ENCODE data around the gene KSR1. TPM values are rescaled to one million over a fixed set of nuclear protein-coding genes. Genes with fewer than 3 reads are reported as not detected.

The KSR1 gene
- total RNA-seq, 1 experiment from 2014 or later: 4.5 TPM

- Mint-ChIP-seq H3K27ac (ENCODE audit: unreplicated experiment) (no peak overlapping the region), H3K36me3 (ENCODE audit: insufficient read depth, unreplicated experiment) (no peaks in the 10 kb centered on the region), H3K27me3 (ENCODE audit: unreplicated experiment) (no peaks in the 10 kb centered on the region), H3K9me3 (ENCODE audit: low read depth, unreplicated experiment) (no peaks in the 10 kb centered on the region), H3K4me3 (ENCODE audit: low read depth, unreplicated experiment) (no peak overlapping the region), H3K4me1 (ENCODE audit: low read depth, unreplicated experiment) (no peaks in the 10 kb centered on the region)
- intact Hi-C loops (cut with micrococcal nuclease; ENCODE audit: unreplicated experiment): no loop called here
- CTCF ChIA-PET: no interaction called here
- no peak for DNase-seq
- no TSS peak for BruUV-seq (replicated peaks)
- TF ChIP-seq, protein P1, sequence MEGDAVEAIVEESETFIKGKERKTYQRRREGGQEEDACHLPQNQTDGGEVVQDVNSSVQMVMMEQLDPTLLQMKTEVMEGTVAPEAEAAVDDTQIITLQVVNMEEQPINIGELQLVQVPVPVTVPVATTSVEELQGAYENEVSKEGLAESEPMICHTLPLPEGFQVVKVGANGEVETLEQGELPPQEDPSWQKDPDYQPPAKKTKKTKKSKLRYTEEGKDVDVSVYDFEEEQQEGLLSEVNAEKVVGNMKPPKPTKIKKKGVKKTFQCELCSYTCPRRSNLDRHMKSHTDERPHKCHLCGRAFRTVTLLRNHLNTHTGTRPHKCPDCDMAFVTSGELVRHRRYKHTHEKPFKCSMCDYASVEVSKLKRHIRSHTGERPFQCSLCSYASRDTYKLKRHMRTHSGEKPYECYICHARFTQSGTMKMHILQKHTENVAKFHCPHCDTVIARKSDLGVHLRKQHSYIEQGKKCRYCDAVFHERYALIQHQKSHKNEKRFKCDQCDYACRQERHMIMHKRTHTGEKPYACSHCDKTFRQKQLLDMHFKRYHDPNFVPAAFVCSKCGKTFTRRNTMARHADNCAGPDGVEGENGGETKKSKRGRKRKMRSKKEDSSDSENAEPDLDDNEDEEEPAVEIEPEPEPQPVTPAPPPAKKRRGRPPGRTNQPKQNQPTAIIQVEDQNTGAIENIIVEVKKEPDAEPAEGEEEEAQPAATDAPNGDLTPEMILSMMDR (IDR thresholded peaks at IDR 0.05; ENCODE audit: unreplicated experiment): no peak
Measured at GRCh38 chr17:27612160-27612770, 156.0 kb downstream of the KSR1 start.

GRCh38 chr17:27613433-27613832, 157.2 kb downstream of the KSR1 start:
- CTCF ChIA-PET: no interaction called here
- no peak overlapping the region for H3K27ac Mint-ChIP-seq (ENCODE audit: unreplicated experiment)
- TF ChIP-seq, protein P1 (IDR thresholded peaks at IDR 0.05; ENCODE audit: unreplicated experiment): no peak
- BruUV-seq (replicated peaks): no TSS peak
- no peak overlapping the region for H3K4me3 Mint-ChIP-seq (ENCODE audit: low read depth, unreplicated experiment)
- no peak for DNase-seq
- H3K9me3 Mint-ChIP-seq (ENCODE audit: low read depth, unreplicated experiment): no peaks in the 10 kb centered on the region
- no peaks in the 10 kb centered on the region for H3K36me3 Mint-ChIP-seq (ENCODE audit: insufficient read depth, unreplicated experiment)
- H3K27me3 Mint-ChIP-seq (ENCODE audit: unreplicated experiment): no peaks in the 10 kb centered on the region
- H3K4me1 Mint-ChIP-seq (ENCODE audit: low read depth, unreplicated experiment): no peaks in the 10 kb centered on the region
- intact Hi-C loops (cut with micrococcal nuclease; ENCODE audit: unreplicated experiment): no loop called here

- Mint-ChIP-seq H3K9me3 (ENCODE audit: low read depth, unreplicated experiment) (no peaks in the 10 kb centered on the region), H3K27ac (ENCODE audit: unreplicated experiment) (no peak overlapping the region), H3K4me1 (ENCODE audit: low read depth, unreplicated experiment) (no peaks in the 10 kb centered on the region), H3K27me3 (ENCODE audit: unreplicated experiment) (no peaks in the 10 kb centered on the region), H3K4me3 (ENCODE audit: low read depth, unreplicated experiment) (no peak overlapping the region), H3K36me3 (ENCODE audit: insufficient read depth, unreplicated experiment) (no peaks in the 10 kb centered on the region)
- no TSS peak for BruUV-seq (replicated peaks)
- CTCF ChIA-PET: no interaction called here
- no peak for DNase-seq
- TF ChIP-seq, protein P1 (IDR thresholded peaks at IDR 0.05; ENCODE audit: unreplicated experiment): no peak
- intact Hi-C loops (cut with micrococcal nuclease; ENCODE audit: unreplicated experiment): no loop called here
Measured at GRCh38 chr17:27615121-27615520, 158.9 kb downstream of the KSR1 start.

GRCh38 chr17:27616414-27616813, 160.2 kb downstream of the KSR1 start:
- H3K27ac Mint-ChIP-seq (ENCODE audit: unreplicated experiment): no peak overlapping the region
- intact Hi-C loops (cut with micrococcal nuclease; ENCODE audit: unreplicated experiment): no loop called here
- TF ChIP-seq, protein P1 (IDR thresholded peaks at IDR 0.05; ENCODE audit: unreplicated experiment): no peak
- H3K9me3 Mint-ChIP-seq (ENCODE audit: low read depth, unreplicated experiment): no peaks in the 10 kb centered on the region
- no TSS peak for BruUV-seq (replicated peaks)
- no peaks in the 10 kb centered on the region for H3K27me3 Mint-ChIP-seq (ENCODE audit: unreplicated experiment)
- CTCF ChIA-PET: no interaction called here
- DNase-seq: no peak
- H3K36me3 Mint-ChIP-seq (ENCODE audit: insufficient read depth, unreplicated experiment): no peaks in the 10 kb centered on the region
- H3K4me1 Mint-ChIP-seq (ENCODE audit: low read depth, unreplicated experiment): no peaks in the 10 kb centered on the region
- H3K4me3 Mint-ChIP-seq (ENCODE audit: low read depth, unreplicated experiment): no peak overlapping the region
